Panc1 (cell line): ENCODE measurements around the gene CDH10.

Source experiments
- CTCF ChIP-seq: fragments of 450-650 bp; IDR thresholded peaks from 2 replicates; pipeline ENCODE4 v1.5.1; 2017; ENCODE audit warnings: mild to moderate bottlenecking
- POLR2AphosphoS5 ChIP-seq: IDR thresholded peaks from 2 replicates; pipeline ENCODE4 v1.6.1; 2012; ENCODE audit warnings: mild to moderate bottlenecking, low read depth, low read length, moderate library complexity
- SIN3A ChIP-seq: IDR thresholded peaks from 2 replicates; pipeline ENCODE4 v1.6.1; 2012; ENCODE audit warnings: low read depth, mild to moderate bottlenecking, low read length, moderate library complexity, borderline replicate concordance; ENCODE audit not compliant: insufficient read depth
- TCF7L2 ChIP-seq: IDR thresholded peaks from 2 replicates; pipeline ENCODE4 v1.6.1; 2011; ENCODE audit warnings: mild to moderate bottlenecking, low read depth, low read length, inconsistent platforms
- TF ChIP-seq, protein P1 (sequence below), 2 experiments: IDR thresholded peaks; 2 replicates each; pipeline ENCODE4 v1.6.1; 2011 to 2012; ENCODE audit warnings: low read depth in 2 of 2, control low read depth in 1 of 2, low read length in 1 of 2, mild to moderate bottlenecking in 1 of 2, moderate library complexity in 1 of 2; ENCODE audit not compliant: insufficient read depth in 1 of 2

DNA sequence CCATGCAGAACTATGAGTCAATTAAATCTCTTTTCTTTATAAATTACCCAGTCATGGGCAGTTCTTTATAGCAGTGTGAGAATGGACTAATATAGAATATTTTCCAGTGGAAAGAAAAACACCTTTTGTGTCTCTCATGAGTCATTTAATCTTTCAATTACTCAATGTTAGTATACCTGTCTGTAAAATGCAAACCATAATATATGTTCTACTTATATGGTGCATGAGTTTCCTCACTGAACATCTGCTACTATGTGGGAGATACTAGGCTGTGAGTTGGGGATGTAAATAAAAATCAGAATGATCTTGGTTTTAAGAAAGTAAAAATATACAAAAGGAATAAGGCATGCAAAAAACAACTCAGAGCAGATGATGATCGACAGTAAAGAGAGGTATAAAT is 15.0 kb downstream of the CDH10 start:
- TF ChIP-seq CTCF (no peak), POLR2AphosphoS5 (no peak), SIN3A (no peak), TCF7L2 (no peak)
- TF ChIP-seq, protein P1, sequence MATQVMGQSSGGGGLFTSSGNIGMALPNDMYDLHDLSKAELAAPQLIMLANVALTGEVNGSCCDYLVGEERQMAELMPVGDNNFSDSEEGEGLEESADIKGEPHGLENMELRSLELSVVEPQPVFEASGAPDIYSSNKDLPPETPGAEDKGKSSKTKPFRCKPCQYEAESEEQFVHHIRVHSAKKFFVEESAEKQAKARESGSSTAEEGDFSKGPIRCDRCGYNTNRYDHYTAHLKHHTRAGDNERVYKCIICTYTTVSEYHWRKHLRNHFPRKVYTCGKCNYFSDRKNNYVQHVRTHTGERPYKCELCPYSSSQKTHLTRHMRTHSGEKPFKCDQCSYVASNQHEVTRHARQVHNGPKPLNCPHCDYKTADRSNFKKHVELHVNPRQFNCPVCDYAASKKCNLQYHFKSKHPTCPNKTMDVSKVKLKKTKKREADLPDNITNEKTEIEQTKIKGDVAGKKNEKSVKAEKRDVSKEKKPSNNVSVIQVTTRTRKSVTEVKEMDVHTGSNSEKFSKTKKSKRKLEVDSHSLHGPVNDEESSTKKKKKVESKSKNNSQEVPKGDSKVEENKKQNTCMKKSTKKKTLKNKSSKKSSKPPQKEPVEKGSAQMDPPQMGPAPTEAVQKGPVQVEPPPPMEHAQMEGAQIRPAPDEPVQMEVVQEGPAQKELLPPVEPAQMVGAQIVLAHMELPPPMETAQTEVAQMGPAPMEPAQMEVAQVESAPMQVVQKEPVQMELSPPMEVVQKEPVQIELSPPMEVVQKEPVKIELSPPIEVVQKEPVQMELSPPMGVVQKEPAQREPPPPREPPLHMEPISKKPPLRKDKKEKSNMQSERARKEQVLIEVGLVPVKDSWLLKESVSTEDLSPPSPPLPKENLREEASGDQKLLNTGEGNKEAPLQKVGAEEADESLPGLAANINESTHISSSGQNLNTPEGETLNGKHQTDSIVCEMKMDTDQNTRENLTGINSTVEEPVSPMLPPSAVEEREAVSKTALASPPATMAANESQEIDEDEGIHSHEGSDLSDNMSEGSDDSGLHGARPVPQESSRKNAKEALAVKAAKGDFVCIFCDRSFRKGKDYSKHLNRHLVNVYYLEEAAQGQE (IDR thresholded peaks at IDR 0.05; ENCODE audit: insufficient read depth in 1 of 2, low read depth in 2 of 2, low read length in 1 of 2) = no peak
